Prostate gland (tissue), 2 donors: ENCODE data around the gene DHPS. TPM values are rescaled to one million over a fixed set of nuclear protein-coding genes. Genes with fewer than 3 reads are reported as not detected.

Experiments used
- DNase-seq: peaks from one replicate; pipeline ENCODE4 v3.0.0-alpha.2; 2019; ENCODE audit warnings: low spot score
- H3K27ac ChIP-seq, 2 donors: fragments of 200-600 bp; sonication (generic); 2 replicates each; pipeline ENCODE4 v1.5.1; 2017 to 2019
- H3K27me3 ChIP-seq: fragments of 200-600 bp; sonication (generic); replicated peaks from 2 replicates; pipeline ENCODE4 v1.5.1; 2019; ENCODE audit not compliant: insufficient read depth
- H3K36me3 ChIP-seq, 2 donors: fragments of 200-600 bp; sonication (generic); 1 replicate in 1 of 2; 2 replicates in 1 of 2; pipeline versions ENCODE4 v1.5.1 to v1.8.1; 2017 to 2019
- H3K4me1 ChIP-seq: fragments of 200-600 bp; sonication (generic); replicated peaks from 2 replicates; pipeline ENCODE4 v1.5.1; 2019
- H3K4me3 ChIP-seq, 2 donors: fragments of 200-600 bp; sonication (generic); 2 replicates each; pipeline ENCODE4 v1.5.1; 2017 to 2019
- H3K9me3 ChIP-seq: fragments of 200-600 bp; sonication (generic); 2 replicates; pipeline ENCODE4 v1.5.1; 2017
- POLR2A ChIP-seq: fragments of 450-650 bp; IDR thresholded peaks from one replicate; pipeline ENCODE4 v1.6.1; 2016; ENCODE audit warnings: antibody characterized with exemption, mild to moderate bottlenecking
- POLR2AphosphoS5 ChIP-seq: sonication (generic); formaldehyde crosslinking; IDR thresholded peaks from one replicate; pipeline ENCODE4 v1.6.1; 2017; ENCODE audit warnings: antibody characterized with exemption
- WGBS: methylation state at CpG from one replicate; pipeline ENCODE4 v1.1.5; 2018; 5-methylcytosine and 5-hydroxymethylcytosine counted together
- intact Hi-C: fragments of 100-400 bp; cut with DNase I; formaldehyde crosslinking; loops from one replicate; pipeline ENCODE4 v1.14.2; 2022
- total RNA-seq, 2 donors: library from RNA; depleted of rRNA; stranded (reverse); fragments of >200 nt; gene quantifications; one replicate each; pipeline ENCODE4 v1.1.0, GENCODE V29; 2016
- TF ChIP-seq, protein P1 (sequence below), 4 experiments: fragments of 200-600 bp in 2 of 4; fragments of 450-650 bp in 2 of 4; sonication (generic) in 2 of 4; IDR thresholded peaks; 1 replicate in 3 of 4; 2 replicates in 1 of 4; pipeline ENCODE4 v1.5.1; 2016 to 2019; ENCODE audit warnings: antibody characterized with exemption in 4 of 4, mild to moderate bottlenecking in 2 of 4, moderate library complexity in 2 of 4

DHPS gene
- total RNA-seq, 2 donors from 2014 or later: 140 to 178 TPM

DNA sequence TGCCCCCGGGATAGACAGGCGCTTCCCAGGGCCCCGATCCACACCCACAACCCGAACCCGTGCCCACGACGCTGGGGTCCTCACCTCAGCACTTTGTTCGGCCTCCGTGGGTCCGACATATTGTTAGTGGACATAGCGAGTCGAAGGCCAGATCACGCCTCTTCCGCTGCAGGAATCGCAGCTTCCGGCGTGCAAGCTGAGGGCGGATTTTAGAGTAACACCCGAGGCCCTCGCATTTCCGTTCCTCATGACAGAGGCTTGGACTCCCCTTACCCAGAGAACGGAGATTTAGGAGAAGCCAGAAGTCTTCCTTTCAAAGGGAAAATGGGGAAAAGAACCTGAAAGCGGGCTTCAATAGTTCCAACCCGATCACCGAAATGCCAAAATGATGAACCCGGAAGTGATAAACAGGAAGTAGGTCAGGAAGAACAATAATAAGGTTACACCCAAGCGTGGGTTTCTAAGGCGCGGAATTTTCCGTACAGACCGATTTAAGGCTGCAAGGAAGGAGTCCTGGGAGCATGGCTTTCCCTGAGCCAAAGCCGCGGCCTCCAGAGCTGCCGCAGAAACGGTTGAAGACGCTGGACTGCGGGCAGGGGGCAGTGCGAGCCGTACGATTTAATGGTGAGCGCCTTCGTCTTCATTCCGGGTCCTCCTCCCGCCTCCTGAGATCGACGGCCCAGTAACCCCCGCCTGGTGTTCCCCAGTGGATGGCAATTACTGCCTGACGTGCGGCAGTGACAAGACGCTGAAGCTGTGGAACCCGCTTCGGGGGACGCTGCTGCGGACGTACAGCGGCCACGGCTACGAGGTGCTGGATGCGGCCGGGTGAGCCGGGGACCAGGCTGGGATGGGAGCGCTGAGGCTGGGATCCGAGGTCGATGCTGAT lies 12.2 kb downstream of the DHPS start:
- Histone ChIP-seq H3K36me3 (peaks cover 0 to 9% of the 10 kb centered on the region in 2 donors), H3K9me3 (no peaks in the 10 kb centered on the region), H3K4me3 (peak overlapping the region; percentile 83), H3K27ac (peak overlapping the region; percentile 95 to 97), H3K4me1 (peaks cover 22% of the 10 kb centered on the region), H3K27me3 (no peaks in the 10 kb centered on the region)
- TF ChIP-seq POLR2AphosphoS5 (peak; percentile 86), POLR2A (no peak)
- TF ChIP-seq, protein P1, sequence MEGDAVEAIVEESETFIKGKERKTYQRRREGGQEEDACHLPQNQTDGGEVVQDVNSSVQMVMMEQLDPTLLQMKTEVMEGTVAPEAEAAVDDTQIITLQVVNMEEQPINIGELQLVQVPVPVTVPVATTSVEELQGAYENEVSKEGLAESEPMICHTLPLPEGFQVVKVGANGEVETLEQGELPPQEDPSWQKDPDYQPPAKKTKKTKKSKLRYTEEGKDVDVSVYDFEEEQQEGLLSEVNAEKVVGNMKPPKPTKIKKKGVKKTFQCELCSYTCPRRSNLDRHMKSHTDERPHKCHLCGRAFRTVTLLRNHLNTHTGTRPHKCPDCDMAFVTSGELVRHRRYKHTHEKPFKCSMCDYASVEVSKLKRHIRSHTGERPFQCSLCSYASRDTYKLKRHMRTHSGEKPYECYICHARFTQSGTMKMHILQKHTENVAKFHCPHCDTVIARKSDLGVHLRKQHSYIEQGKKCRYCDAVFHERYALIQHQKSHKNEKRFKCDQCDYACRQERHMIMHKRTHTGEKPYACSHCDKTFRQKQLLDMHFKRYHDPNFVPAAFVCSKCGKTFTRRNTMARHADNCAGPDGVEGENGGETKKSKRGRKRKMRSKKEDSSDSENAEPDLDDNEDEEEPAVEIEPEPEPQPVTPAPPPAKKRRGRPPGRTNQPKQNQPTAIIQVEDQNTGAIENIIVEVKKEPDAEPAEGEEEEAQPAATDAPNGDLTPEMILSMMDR (IDR thresholded peaks at IDR 0.05): peak in 2 of 4 experiments; percentile 13 to 14
- under 1% methylated on average over 64 of the region's 64 CpGs for WGBS
- intact Hi-C loops: loop anchor here (5.0 kb wide), 1 partner anchor 57 kb away; the partner anchor contains the start of genes ZNF490 and ZNF791
- peak; percentile 76 for DNase-seq

DNA sequence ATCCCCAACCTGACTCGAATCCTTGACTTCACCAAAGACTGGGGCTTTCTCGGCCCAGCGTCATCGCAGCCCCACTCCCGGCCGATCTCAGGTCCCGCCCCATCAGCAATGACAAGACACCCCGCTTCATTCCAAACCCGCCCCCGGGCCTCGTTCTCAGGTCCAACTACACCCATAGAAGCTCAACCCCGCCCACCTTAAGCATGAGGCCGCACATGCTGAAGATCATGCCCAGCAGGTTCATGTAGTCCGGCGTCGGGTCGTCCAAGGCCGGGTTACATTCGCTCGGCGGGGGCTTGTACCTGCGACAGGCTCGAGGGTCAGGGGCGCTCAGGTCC lies 12.8 kb downstream of the DHPS start:
- H3K9me3 ChIP-seq: no peaks in the 10 kb centered on the region
- intact Hi-C loops: loop anchor here (5.0 kb wide), 1 partner anchor 57 kb away; the partner anchor contains the start of genes ZNF490 and ZNF791
- H3K27ac ChIP-seq: peak overlapping the region; percentile 95 to 97
- TF ChIP-seq POLR2A: no peak
- TF ChIP-seq, protein P1 (IDR thresholded peaks at IDR 0.05): no peak
- TF ChIP-seq POLR2AphosphoS5: no peak
- DNase-seq: peak; percentile 52
- H3K27me3 ChIP-seq: no peaks in the 10 kb centered on the region
- peak overlapping the region; percentile 83 for H3K4me3 ChIP-seq
- WGBS: under 1% methylated on average over 24 of the region's 24 CpGs
- peaks cover 22% of the 10 kb centered on the region for H3K4me1 ChIP-seq
- peaks cover 0 to 3% of the 10 kb centered on the region in 2 donors for H3K36me3 ChIP-seq

DNA sequence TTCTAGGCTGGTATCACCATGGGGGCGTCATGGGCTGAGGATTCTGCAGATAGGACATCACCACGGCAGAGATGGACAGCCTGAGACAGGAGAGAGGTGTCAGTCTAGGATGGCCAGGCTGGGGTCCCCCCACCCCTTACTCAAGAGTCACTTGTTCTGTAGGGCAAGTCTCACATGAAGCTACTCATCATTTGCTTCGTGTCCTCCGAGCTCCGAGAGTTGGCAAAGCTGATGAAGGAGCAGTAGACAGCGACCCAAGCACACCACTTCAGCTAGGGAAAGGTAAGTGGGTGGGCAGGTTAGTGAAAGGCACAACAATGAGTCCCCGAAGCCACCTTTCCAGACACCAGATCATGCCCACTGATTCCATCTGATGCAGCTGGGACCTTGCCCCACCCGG lies 13.3 kb downstream of the DHPS start:
- WGBS: 62% methylated on average over 8 of the region's 8 CpGs
- H3K27me3 ChIP-seq: no peaks in the 10 kb centered on the region
- peak overlapping the region; percentile 95 to 97 for H3K27ac ChIP-seq
- no peak for DNase-seq
- H3K36me3 ChIP-seq: no peaks in the 10 kb centered on the region
- H3K9me3 ChIP-seq: no peaks in the 10 kb centered on the region
- peaks cover 22% of the 10 kb centered on the region for H3K4me1 ChIP-seq
- H3K4me3 ChIP-seq: peak overlapping the region; percentile 83
- TF ChIP-seq, protein P1 (IDR thresholded peaks at IDR 0.05): no peak
- TF ChIP-seq POLR2AphosphoS5 (no peak), POLR2A (no peak)
- intact Hi-C loops: loop anchor here (5.0 kb wide), 1 partner anchor 56 kb away; the partner anchor contains the start of genes ZNF490 and ZNF791

DNA sequence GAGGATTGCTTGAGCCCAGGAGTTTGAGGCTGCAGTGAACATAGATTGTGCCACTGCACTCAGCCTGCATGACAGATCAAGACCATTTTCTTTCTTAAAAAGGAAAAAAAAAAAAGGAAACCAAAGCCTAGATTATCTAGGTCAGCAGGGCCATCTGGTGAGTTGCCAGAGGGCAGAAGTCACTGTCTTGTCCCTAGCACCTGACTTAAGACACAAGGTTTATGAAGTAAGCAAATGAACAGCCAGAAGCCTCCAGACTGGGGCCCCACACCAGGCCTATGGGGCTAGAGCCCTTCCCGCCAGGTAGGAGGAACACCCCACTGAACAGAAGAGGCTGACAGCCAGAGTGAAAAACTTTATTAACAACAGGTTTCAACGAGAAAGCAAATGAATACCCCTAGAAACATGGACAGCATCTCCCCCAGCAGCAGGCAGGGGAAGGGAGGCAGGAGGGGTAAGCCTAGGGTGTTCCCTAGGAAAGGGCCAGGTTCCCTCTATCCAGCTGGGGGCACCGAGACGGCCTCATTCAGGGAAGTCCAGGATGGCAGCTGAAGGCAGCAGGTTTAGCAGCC lies 13.9 kb downstream of the DHPS start:
- Histone ChIP-seq H3K27me3 (no peaks in the 10 kb centered on the region), H3K4me3 (peak overlapping the region in 1 of 2 donors; percentile 83), H3K36me3 (no peaks in the 10 kb centered on the region), H3K27ac (no peak overlapping the region), H3K4me1 (peaks cover 22% of the 10 kb centered on the region), H3K9me3 (no peaks in the 10 kb centered on the region)
- TF ChIP-seq POLR2AphosphoS5: no peak
- TF ChIP-seq, protein P1 (IDR thresholded peaks at IDR 0.05): no peak
- TF ChIP-seq POLR2A: no peak
- intact Hi-C loops: loop anchor here (5.0 kb wide), 1 partner anchor 56 kb away; the partner anchor contains the start of genes ZNF490 and ZNF791
- DNase-seq: no peak
- WGBS: 70% methylated on average over 4 of the region's 4 CpGs
